Right lobe of liver (tissue), 4 donors: Measurements from ENCODE around the gene EHD4.

Source experiments
- CTCF ChIP-seq, 4 donors: fragments of 200-600 bp in 3 of 4; fragments of 450-650 bp in 1 of 4; IDR thresholded peaks; one replicate each; pipeline versions ENCODE4 v1.5.1 to v1.8.0; 2016 to 2022; ENCODE audit warnings: antibody characterized with exemption in 4 of 4, mild to moderate bottlenecking in 2 of 4
- POLR2A ChIP-seq: fragments of 450-650 bp; IDR thresholded peaks from one replicate; pipeline ENCODE4 v1.6.1; 2017; ENCODE audit warnings: antibody characterized with exemption, mild to moderate bottlenecking
- donor health status: DM: no; HTN: no; CAD: no.
- donor health status: DM: no; HTN: no; CAD: no.
- donor health status: DM: no; HTN: yes; CAD: no.

- TF ChIP-seq POLR2A (no peak), CTCF (IDR thresholded peaks at IDR 0.05) (no peak)
Measured at GRCh38 chr15:41868321-41868720, 104.0 kb downstream of the EHD4 start.
